HAP-1 (cell line): ENCODE results near the gene TFAP2D.

Experiments used
- DNase-seq, 2 experiments: peaks; one replicate each; pipeline ENCODE4 v3.0.0-alpha.2; 2016 to 2020; ENCODE audit warnings: low spot score in 2 of 2
- H3K27me3 ChIP-seq: fragments of 250-450 bp; sonication (Bioruptor Pico); 2 replicates; pipeline ENCODE4 v1.5.1; 2020; ENCODE audit warnings: low read depth, mild to moderate bottlenecking, moderate library complexity
- H3K36me3 ChIP-seq: fragments of 250-450 bp; sonication (Bioruptor Pico); replicated peaks from 2 replicates; pipeline ENCODE4 v1.5.1; 2020; ENCODE audit warnings: mild to moderate bottlenecking
- H3K4me1 ChIP-seq: fragments of 250-450 bp; sonication (Bioruptor Pico); 2 replicates; pipeline ENCODE4 v1.5.1; 2020; ENCODE audit warnings: mild to moderate bottlenecking
- H3K4me3 ChIP-seq: fragments of 250-450 bp; sonication (Bioruptor Pico); 2 replicates; pipeline ENCODE4 v1.5.1; 2020; ENCODE audit warnings: mild to moderate bottlenecking, moderate library complexity
- H3K9me3 ChIP-seq: fragments of 250-450 bp; sonication (Bioruptor Pico); 2 replicates; pipeline ENCODE4 v1.5.1; 2020; ENCODE audit warnings: mild to moderate bottlenecking, moderate library complexity
- in situ Hi-C: fragments of 300-500 bp; cut with MboI; formaldehyde crosslinking; loops from 3 replicates; pipeline ENCODE4 v1.14.3; 2020; ENCODE audit warnings: low sequenced_read_pairs, inconsistent platforms, mixed read lengths

TFAP2D gene

GRCh38 chr6:50742161-50742560 is 28.8 kb downstream of the TFAP2D start:
- Histone ChIP-seq H3K4me1 (no peaks in the 10 kb centered on the region), H3K4me3 (no peak overlapping the region), H3K9me3 (no peaks in the 10 kb centered on the region), H3K36me3 (no peaks in the 10 kb centered on the region), H3K27me3 (no peaks in the 10 kb centered on the region)
- no peak for DNase-seq
- in situ Hi-C loops = no loop called here

- in situ Hi-C loops = no loop called here
- no peaks in the 10 kb centered on the region for H3K4me1 ChIP-seq
- H3K27me3 ChIP-seq = no peaks in the 10 kb centered on the region
- H3K4me3 ChIP-seq = no peak overlapping the region
- no peaks in the 10 kb centered on the region for H3K9me3 ChIP-seq
- DNase-seq = no peak
- no peaks in the 10 kb centered on the region for H3K36me3 ChIP-seq
These were observed 31.6 kb downstream of the TFAP2D start for GRCh38 chr6:50744976-50745375.

GRCh38 chr6:50762798-50763197 is 49.5 kb downstream of the TFAP2D start:
- no peaks in the 10 kb centered on the region for H3K4me1 ChIP-seq
- in situ Hi-C loops = no loop called here

GRCh38 chr6:50778696-50779095 is 65.4 kb downstream of the TFAP2D start:
- no peaks in the 10 kb centered on the region for H3K4me1 ChIP-seq
- H3K27me3 ChIP-seq = no peaks in the 10 kb centered on the region
- H3K9me3 ChIP-seq = no peaks in the 10 kb centered on the region
- H3K36me3 ChIP-seq = no peaks in the 10 kb centered on the region
- DNase-seq = no peak
- in situ Hi-C loops = loop anchor here (25.0 kb wide), 1 partner anchor 641 kb away; no protein-coding TSS in a partner anchor
- no peak overlapping the region for H3K4me3 ChIP-seq

More at GRCh38 chr6:50762798-50763197, 49.5 kb downstream of the TFAP2D start:
- no peak for DNase-seq
- Histone ChIP-seq H3K4me3 (no peak overlapping the region), H3K36me3 (no peaks in the 10 kb centered on the region), H3K9me3 (no peaks in the 10 kb centered on the region), H3K27me3 (no peaks in the 10 kb centered on the region)

- DNase-seq = no peak
- no peak overlapping the region for H3K4me3 ChIP-seq
- in situ Hi-C loops = loop anchor here (25.0 kb wide), 1 partner anchor 643 kb away; no protein-coding TSS in a partner anchor
- no peaks in the 10 kb centered on the region for H3K27me3 ChIP-seq
- no peaks in the 10 kb centered on the region for H3K36me3 ChIP-seq
- H3K4me1 ChIP-seq = no peaks in the 10 kb centered on the region
- H3K9me3 ChIP-seq = no peaks in the 10 kb centered on the region
These were observed 67.1 kb downstream of the TFAP2D start for GRCh38 chr6:50780382-50780781.

- in situ Hi-C loops = loop anchor here (25.0 kb wide), 1 partner anchor 649 kb away; no protein-coding TSS in a partner anchor
These were observed 72.6 kb downstream of the TFAP2D start for GRCh38 chr6:50785921-50786320.

GRCh38 chr6:50791900-50792508 is 78.7 kb downstream of the TFAP2D start:
- Histone ChIP-seq H3K36me3 (no peaks in the 10 kb centered on the region), H3K4me3 (no peak overlapping the region), H3K4me1 (no peaks in the 10 kb centered on the region), H3K27me3 (no peaks in the 10 kb centered on the region), H3K9me3 (no peaks in the 10 kb centered on the region)
- in situ Hi-C loops = loop anchor here (25.0 kb wide), 1 partner anchor 655 kb away; no protein-coding TSS in a partner anchor
- DNase-seq = peak; percentile 28 to 34

More at GRCh38 chr6:50785921-50786320, 72.6 kb downstream of the TFAP2D start:
- Histone ChIP-seq H3K9me3 (no peaks in the 10 kb centered on the region), H3K4me3 (no peak overlapping the region), H3K4me1 (no peaks in the 10 kb centered on the region), H3K27me3 (no peaks in the 10 kb centered on the region), H3K36me3 (no peaks in the 10 kb centered on the region)
- DNase-seq = no peak

- H3K36me3 ChIP-seq = no peaks in the 10 kb centered on the region
- H3K4me1 ChIP-seq = no peaks in the 10 kb centered on the region
- H3K9me3 ChIP-seq = no peaks in the 10 kb centered on the region
- no peaks in the 10 kb centered on the region for H3K27me3 ChIP-seq
- DNase-seq = no peak
- no peak overlapping the region for H3K4me3 ChIP-seq
- in situ Hi-C loops = loop anchor here (25.0 kb wide), 1 partner anchor 655 kb away; no protein-coding TSS in a partner anchor
These were observed 79.4 kb downstream of the TFAP2D start for GRCh38 chr6:50792771-50793170.

GRCh38 chr6:50795574-50795973 is 82.2 kb downstream of the TFAP2D start:
- Histone ChIP-seq H3K36me3 (no peaks in the 10 kb centered on the region), H3K9me3 (no peaks in the 10 kb centered on the region), H3K4me1 (no peaks in the 10 kb centered on the region), H3K4me3 (no peak overlapping the region), H3K27me3 (no peaks in the 10 kb centered on the region)
- DNase-seq = no peak
- in situ Hi-C loops = loop anchor here (25.0 kb wide), 1 partner anchor 658 kb away; no protein-coding TSS in a partner anchor

GRCh38 chr6:50804283-50804682 is 91.0 kb downstream of the TFAP2D start:
- DNase-seq = no peak
- Histone ChIP-seq H3K4me1 (no peaks in the 10 kb centered on the region), H3K9me3 (no peaks in the 10 kb centered on the region), H3K4me3 (no peak overlapping the region), H3K36me3 (no peaks in the 10 kb centered on the region), H3K27me3 (no peaks in the 10 kb centered on the region)
- in situ Hi-C loops = no loop called here

- Histone ChIP-seq H3K4me1 (no peaks in the 10 kb centered on the region), H3K9me3 (no peaks in the 10 kb centered on the region), H3K27me3 (no peaks in the 10 kb centered on the region), H3K4me3 (no peak overlapping the region), H3K36me3 (no peaks in the 10 kb centered on the region)
- in situ Hi-C loops = no loop called here
- no peak for DNase-seq
These were observed 93.7 kb downstream of the TFAP2D start for GRCh38 chr6:50807035-50807434.

GRCh38 chr6:50815436-50816114 is 102.2 kb downstream of the TFAP2D start:
- no peaks in the 10 kb centered on the region for H3K4me1 ChIP-seq
- H3K27me3 ChIP-seq = peaks cover 36% of the 10 kb centered on the region
- H3K36me3 ChIP-seq = no peaks in the 10 kb centered on the region
- peak overlapping the region; percentile 10; the same call in 1 of the 2 replicates for H3K4me3 ChIP-seq
- in situ Hi-C loops = no loop called here
- DNase-seq = no peak
- no peaks in the 10 kb centered on the region for H3K9me3 ChIP-seq

GRCh38 chr6:50816115-50816675 is 102.9 kb downstream of the TFAP2D start:
- peak; percentile 64 to 82 for DNase-seq
- peaks cover 42% of the 10 kb centered on the region for H3K27me3 ChIP-seq
- H3K4me1 ChIP-seq = no peaks in the 10 kb centered on the region
- no peaks in the 10 kb centered on the region for H3K36me3 ChIP-seq
- in situ Hi-C loops = no loop called here
- no peaks in the 10 kb centered on the region for H3K9me3 ChIP-seq
- H3K4me3 ChIP-seq = peak overlapping the region; percentile 10; the same call in 1 of the 2 replicates
